SK-N-SH treated with all-trans-retinoic acid at 6 μM for 48 hours (cell line): ENCODE data around the gene DHRS3.

ENCODE experiments used
- ATAC-seq: fragments of 200-7000 bp; cut with Tn5 transposase; 3 replicates; pipeline ENCODE4 v1.9.1; 2020; ENCODE audit warnings: mild to moderate bottlenecking, moderate library complexity
- ARNTL ChIP-seq: fragments of 450-650 bp; formaldehyde crosslinking; IDR thresholded peaks from 2 replicates; pipeline ENCODE4 v1.5.0; 2020; ENCODE audit warnings: low read depth, mild to moderate bottlenecking, moderate library complexity, borderline replicate concordance
- BACH2 ChIP-seq: fragments of 250-450 bp; sonication (Bioruptor Pico); IDR thresholded peaks from 2 replicates; pipeline ENCODE4 v1.9.0; 2021; ENCODE audit warnings: mild to moderate bottlenecking, borderline replicate concordance
- CREB5 ChIP-seq: fragments of 250-450 bp; sonication (Bioruptor Pico); IDR thresholded peaks from 2 replicates; pipeline ENCODE4 v1.5.1; 2020; ENCODE audit warnings: low read depth, mild to moderate bottlenecking, moderate library complexity
- CSRNP3 ChIP-seq: fragments of 250-450 bp; sonication (Bioruptor Pico); IDR thresholded peaks from 2 replicates; pipeline ENCODE4 v1.5.1; 2021; ENCODE audit warnings: mild to moderate bottlenecking, moderate library complexity
- GLIS3 ChIP-seq: fragments of 250-450 bp; sonication (Bioruptor Pico); IDR thresholded peaks from 2 replicates; pipeline ENCODE4 v1.5.0; 2020; ENCODE audit warnings: mild to moderate bottlenecking, moderate library complexity
- ISL1 ChIP-seq: fragments of 250-450 bp; sonication (Bioruptor Pico); IDR thresholded peaks from 2 replicates; pipeline ENCODE4 v2.1.2; 2022; ENCODE audit warnings: mild to moderate bottlenecking, moderate library complexity
- OSR1 ChIP-seq: fragments of 250-450 bp; sonication (Bioruptor Pico); IDR thresholded peaks from 2 replicates; pipeline ENCODE4 v1.8.0; 2022; ENCODE audit warnings: moderate library complexity, mild to moderate bottlenecking, inconsistent platforms
- PATZ1 ChIP-seq: fragments of 250-450 bp; sonication (Bioruptor Pico); IDR thresholded peaks from 2 replicates; pipeline ENCODE4 v1.8.0; 2020; ENCODE audit warnings: mild to moderate bottlenecking, moderate library complexity, borderline replicate concordance
- POU6F1 ChIP-seq: fragments of 250-450 bp; sonication (Bioruptor Pico); IDR thresholded peaks from 2 replicates; pipeline ENCODE4 v1.8.0; 2021; ENCODE audit warnings: low read depth, mild to moderate bottlenecking, moderate library complexity, borderline replicate concordance
- PPARA ChIP-seq: fragments of 250-450 bp; sonication (Bioruptor Pico); IDR thresholded peaks from 2 replicates; pipeline ENCODE4 v1.5.0; 2020; ENCODE audit warnings: mild to moderate bottlenecking, borderline replicate concordance
- SNAI2 ChIP-seq: fragments of 250-450 bp; sonication (Bioruptor Pico); IDR thresholded peaks from 2 replicates; pipeline ENCODE4 v1.5.0; 2020; ENCODE audit warnings: mild to moderate bottlenecking, moderate library complexity
- TSHZ2 ChIP-seq: fragments of 250-450 bp; sonication (Bioruptor Pico); IDR thresholded peaks from 2 replicates; pipeline ENCODE4 v1.5.0; 2020; ENCODE audit warnings: mild to moderate bottlenecking, moderate library complexity
- ZC3H10 ChIP-seq: fragments of 250-450 bp; sonication (Bioruptor Pico); IDR thresholded peaks from 2 replicates; pipeline ENCODE4 v1.5.1; 2021; ENCODE audit warnings: mild to moderate bottlenecking, moderate library complexity
- ZFP3 ChIP-seq: fragments of 250-450 bp; sonication (Bioruptor Pico); IDR thresholded peaks from 2 replicates; pipeline ENCODE4 v1.5.0; 2020; ENCODE audit warnings: mild to moderate bottlenecking, moderate library complexity
- ZFP30 ChIP-seq: fragments of 450-650 bp; formaldehyde crosslinking; IDR thresholded peaks from 2 replicates; pipeline ENCODE4 v1.5.0; 2022; ENCODE audit warnings: mild to moderate bottlenecking, moderate library complexity
- ZNF70 ChIP-seq: fragments of 450-650 bp; formaldehyde crosslinking; IDR thresholded peaks from 2 replicates; pipeline ENCODE4 v1.5.0; 2020; ENCODE audit warnings: mild to moderate bottlenecking, moderate library complexity
- ZNF8 ChIP-seq: fragments of 450-650 bp; formaldehyde crosslinking; IDR thresholded peaks from 2 replicates; pipeline ENCODE4 v1.5.0; 2020; ENCODE audit warnings: mild to moderate bottlenecking, moderate library complexity

DHRS3 gene

GRCh38 chr1:12598974-12599373 lies 19.0 kb downstream of the DHRS3 start:
- TF ChIP-seq SNAI2 (CRISPR knock-in tag) = peak; percentile 66; the same call in 1 of the 2 replicates
- no peak for TF ChIP-seq CSRNP3
- TF ChIP-seq TSHZ2 = no peak; the same call in 1 of the 2 replicates
- TF ChIP-seq ISL1 (CRISPR knock-in tag) = 0 out of 2 replicates have a peak, but pooled peaks have one; percentile 12
- no peak for TF ChIP-seq POU6F1
- no peak for ATAC-seq

- TF ChIP-seq ZFP30 (CRISPR knock-in tag) (no peak), SNAI2 (CRISPR knock-in tag) (no peak), TSHZ2 (no peak), CSRNP3 (no peak), PATZ1 (no peak), ZC3H10 (CRISPR knock-in tag) (no peak), CREB5 (CRISPR knock-in tag) (no peak), BACH2 (CRISPR knock-in tag) (no peak), ZNF8 (CRISPR knock-in tag) (no peak), PPARA (CRISPR knock-in tag) (no peak), ISL1 (CRISPR knock-in tag) (no peak), GLIS3 (CRISPR knock-in tag) (no peak), POU6F1 (no peak), OSR1 (CRISPR knock-in tag) (no peak), ZNF70 (CRISPR knock-in tag) (no peak), ARNTL (CRISPR knock-in tag) (no peak), ZFP3 (CRISPR knock-in tag) (no peak)
- TF ChIP-seq, all 23 proteins: peak for 0
- no peak for ATAC-seq
Observed at GRCh38 chr1:12597792-12598191, 20.2 kb downstream of the DHRS3 start.
